IMR-90 (cell line): Measurements from ENCODE around the gene BZW2.

Experiments used
- POLR2A ChIP-seq: IDR thresholded peaks from 2 replicates; pipeline ENCODE4 v1.6.1; 2012; ENCODE audit warnings: mild to moderate bottlenecking, low read depth, low read length
- RCOR1 ChIP-seq: IDR thresholded peaks from 2 replicates; pipeline ENCODE4 v1.6.1; 2012; ENCODE audit warnings: mild to moderate bottlenecking, low read length, improper control_type of control experiment; ENCODE audit not compliant: insufficient replicate concordance
- TF ChIP-seq, protein P1 (sequence below): conservative IDR thresholded peaks from 2 replicates; pipeline ENCODE4 v1.5.1; 2012; ENCODE audit warnings: mild to moderate bottlenecking, low read depth, low read length, improper control_type of control experiment

DNA sequence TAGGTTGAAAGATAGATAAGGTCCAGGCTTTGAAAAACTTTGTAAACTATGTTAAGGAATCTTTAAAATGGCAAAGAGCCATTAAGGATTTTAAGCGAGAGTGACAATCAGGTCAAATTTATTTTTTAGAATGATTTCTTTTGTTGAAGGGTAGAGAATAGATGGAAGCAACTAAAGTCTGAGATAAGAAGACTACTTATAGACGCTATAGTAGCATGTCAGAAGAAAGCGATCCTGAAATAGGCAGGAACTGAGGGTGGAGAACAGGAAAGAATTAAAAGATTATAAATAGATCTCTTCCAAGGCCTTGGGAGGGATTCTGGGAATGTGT is 94.6 kb downstream of the BZW2 start:
- TF ChIP-seq, protein P1, sequence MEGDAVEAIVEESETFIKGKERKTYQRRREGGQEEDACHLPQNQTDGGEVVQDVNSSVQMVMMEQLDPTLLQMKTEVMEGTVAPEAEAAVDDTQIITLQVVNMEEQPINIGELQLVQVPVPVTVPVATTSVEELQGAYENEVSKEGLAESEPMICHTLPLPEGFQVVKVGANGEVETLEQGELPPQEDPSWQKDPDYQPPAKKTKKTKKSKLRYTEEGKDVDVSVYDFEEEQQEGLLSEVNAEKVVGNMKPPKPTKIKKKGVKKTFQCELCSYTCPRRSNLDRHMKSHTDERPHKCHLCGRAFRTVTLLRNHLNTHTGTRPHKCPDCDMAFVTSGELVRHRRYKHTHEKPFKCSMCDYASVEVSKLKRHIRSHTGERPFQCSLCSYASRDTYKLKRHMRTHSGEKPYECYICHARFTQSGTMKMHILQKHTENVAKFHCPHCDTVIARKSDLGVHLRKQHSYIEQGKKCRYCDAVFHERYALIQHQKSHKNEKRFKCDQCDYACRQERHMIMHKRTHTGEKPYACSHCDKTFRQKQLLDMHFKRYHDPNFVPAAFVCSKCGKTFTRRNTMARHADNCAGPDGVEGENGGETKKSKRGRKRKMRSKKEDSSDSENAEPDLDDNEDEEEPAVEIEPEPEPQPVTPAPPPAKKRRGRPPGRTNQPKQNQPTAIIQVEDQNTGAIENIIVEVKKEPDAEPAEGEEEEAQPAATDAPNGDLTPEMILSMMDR: no peak
- TF ChIP-seq POLR2A (no peak), RCOR1 (no peak)
